GM18870 (cell line): ENCODE results near the gene PLCG2.
A peak's percentile ranks its signal among the peaks of the same experiment; 100 is the strongest.
"Not testable (repeated sequence)": the region's sequence is repeated elsewhere in the genome, so short reads cannot be mapped to it uniquely, and the experiment has no call there.

Experiments
- ATAC-seq: cut with Tn5 transposase; IDR thresholded peaks from one replicate; pipeline ENCODE4 v1.9.1; 2021; ENCODE audit warnings: moderate library complexity; ENCODE audit not compliant: unreplicated experiment

Gene PLCG2

DNA sequence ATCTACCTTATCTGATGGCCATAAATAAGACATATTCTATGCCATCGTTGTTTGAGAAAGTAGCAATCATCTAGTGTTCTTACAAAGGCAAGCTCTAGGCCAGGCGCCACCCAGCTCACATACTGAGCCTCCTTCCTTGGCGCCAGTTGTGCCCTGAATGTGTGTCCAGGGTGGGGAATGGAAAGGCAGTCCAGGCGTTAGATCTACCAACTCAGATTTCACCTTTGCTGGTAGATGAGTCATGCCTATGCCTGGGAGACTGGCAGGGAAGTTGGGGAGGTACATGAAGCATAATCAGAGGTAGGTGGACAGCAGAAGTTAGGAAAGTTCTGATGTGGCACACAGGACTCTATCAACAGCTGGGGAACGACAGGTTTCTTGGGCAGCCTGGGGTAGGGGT is 208.6 kb downstream of the PLCG2 start:
- ATAC-seq, result no peak

DNA sequence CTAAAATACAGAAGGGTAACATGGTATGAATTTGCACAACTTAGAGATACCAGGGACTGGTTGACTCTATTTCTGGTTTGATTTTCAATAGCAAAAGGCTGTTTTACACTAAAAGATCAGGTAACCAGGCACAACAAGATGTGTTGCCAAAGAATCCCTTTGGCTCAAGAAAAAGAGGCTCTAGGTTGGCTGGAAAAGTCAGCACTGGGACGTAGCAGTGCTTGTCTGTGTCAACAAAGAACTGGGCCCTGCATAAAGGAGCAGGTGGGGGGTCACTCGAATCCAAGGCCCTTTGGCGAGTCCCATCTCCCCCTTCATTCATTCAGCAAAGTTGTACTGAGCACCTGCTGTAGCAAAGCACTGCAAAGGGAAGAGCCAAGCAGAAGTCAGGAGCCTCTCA is 213.8 kb downstream of the PLCG2 start:
- no peak for ATAC-seq

DNA sequence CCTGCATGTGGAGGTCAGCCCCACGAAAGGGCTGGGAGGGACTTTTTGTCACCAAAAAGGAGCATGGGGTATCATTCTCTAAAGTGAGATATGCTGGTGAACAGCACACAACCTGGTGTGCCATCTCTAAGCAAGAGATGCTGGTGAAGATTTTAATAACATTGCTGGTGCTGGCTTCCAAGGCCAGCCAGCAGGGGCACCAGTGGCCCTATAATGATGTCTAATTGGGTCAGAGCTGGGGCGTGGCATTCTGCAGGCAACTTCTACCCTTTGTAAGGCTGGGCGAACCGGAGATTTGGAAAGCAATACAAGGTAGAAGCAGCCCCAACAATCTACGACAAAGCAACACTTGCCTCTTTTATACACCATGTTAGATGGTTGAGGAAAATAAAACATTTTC is 215.4 kb downstream of the PLCG2 start:
- ATAC-seq, result no peak

DNA sequence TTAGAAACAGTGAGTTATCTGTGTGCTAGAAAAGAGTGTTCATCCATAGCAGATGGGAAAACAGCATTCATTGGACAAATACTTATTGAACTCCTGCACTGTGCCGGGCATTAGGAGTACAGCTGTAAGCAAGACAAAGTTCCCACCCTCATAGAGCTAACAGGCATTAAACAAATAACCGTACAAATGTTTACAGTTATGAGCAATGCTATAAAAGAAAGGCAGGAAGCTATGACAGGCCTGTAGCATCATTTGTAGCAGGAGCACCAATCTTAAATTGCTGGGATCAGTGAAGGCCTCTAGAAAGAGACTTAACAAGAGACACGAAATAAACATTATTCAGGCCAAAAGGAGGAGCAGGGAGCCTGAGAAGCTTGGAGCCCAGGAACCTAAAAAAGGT is 216.6 kb downstream of the PLCG2 start:
- ATAC-seq, result no peak

DNA sequence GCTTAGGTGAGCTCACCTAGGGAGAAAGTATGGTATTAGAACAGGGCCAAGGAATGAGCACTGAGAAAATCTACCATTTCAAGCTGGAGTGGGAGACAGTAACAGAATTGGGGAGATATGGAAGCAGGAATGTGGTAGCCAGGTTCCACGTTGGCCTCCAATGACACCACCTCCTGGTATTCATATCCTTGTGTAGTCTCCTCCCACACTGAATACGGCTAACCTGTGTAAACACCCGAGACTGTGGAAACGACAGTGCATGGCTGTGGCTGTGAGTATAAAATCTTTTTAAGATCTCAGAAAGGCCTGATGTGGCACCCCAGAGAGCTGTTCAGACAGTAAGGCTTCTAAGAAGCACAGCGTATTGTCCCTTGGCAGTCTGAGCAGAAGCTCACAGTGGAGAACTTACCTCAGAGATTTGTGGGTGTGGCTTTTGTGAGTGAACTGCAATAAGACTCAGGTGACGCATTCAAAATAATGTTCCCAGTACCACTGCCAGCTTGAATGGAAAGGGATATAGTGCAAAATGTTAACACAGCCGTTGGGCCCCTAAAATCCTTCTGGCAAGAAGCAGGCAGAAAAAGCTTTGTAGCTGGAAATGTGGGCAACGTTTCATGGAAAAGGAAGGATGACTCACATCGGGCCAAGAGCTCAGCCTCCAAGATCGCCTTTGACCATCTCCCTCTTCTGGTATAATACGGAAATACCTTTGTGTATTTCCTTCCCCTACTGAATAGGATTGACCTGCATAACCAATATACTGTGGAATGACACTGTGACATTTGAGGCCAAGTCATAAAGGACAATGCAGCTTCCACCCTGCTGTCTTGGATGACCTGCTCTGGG is 217.8 kb downstream of the PLCG2 start:
- ATAC-seq, result no peak

DNA sequence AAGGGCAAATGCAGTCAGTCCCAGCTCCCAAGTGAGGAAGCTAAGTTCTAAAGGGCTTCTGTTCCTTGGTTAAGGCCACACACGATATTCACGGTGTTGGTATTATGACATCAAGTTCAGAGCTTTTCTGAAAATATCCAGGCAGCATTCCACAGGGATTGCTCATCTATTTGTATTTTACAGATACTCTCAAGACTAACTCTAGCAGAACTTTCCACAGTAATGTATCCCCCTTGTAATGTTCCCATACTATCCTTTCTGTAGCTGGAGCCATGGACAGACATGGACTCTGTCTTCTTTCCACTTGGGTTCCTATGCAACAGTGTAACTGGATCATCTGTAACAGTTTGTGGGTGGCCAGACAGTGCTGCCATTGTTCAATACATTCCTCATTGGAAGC is 218.6 kb downstream of the PLCG2 start:
- ATAC-seq, result no peak

DNA sequence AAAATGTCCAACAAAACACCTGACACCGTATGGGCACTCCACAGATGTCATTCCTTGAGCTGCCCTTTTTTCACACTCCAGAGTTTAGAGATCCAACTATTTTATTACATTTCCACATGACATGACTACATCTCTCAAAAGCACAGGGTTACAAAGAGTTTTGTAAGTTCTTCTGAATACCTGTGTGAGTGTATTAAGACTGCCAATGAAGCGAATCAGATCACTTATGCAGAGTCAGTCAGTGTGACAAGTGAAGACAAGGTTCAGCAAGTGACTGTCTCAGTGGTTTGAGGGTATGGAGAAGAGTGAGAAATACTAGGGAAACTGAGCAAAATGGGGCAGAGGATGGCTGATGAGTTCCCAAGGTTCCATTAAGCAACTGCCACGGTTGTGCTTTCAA is 223.7 kb downstream of the PLCG2 start:
- ATAC-seq, result no peak

DNA sequence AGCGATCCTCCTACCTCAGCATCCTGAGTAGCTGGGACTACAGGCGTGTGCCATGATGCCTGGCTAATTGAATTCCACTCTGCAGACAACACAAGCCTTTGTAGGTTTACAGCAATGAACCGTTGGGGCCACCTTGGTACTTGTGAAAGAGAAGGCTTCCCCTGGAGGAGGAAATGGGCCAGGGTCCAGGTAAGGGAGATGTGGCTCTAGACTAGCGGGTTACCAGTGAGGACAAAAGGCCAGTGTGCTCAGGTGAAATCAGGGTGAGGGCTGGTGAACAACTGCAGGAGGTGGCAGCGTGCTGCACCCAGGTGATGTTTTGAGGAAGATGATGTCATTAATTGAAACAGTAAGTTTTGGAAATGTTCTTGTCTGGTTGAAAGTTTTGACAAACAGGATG is 225.5 kb downstream of the PLCG2 start:
- no peak for ATAC-seq

DNA sequence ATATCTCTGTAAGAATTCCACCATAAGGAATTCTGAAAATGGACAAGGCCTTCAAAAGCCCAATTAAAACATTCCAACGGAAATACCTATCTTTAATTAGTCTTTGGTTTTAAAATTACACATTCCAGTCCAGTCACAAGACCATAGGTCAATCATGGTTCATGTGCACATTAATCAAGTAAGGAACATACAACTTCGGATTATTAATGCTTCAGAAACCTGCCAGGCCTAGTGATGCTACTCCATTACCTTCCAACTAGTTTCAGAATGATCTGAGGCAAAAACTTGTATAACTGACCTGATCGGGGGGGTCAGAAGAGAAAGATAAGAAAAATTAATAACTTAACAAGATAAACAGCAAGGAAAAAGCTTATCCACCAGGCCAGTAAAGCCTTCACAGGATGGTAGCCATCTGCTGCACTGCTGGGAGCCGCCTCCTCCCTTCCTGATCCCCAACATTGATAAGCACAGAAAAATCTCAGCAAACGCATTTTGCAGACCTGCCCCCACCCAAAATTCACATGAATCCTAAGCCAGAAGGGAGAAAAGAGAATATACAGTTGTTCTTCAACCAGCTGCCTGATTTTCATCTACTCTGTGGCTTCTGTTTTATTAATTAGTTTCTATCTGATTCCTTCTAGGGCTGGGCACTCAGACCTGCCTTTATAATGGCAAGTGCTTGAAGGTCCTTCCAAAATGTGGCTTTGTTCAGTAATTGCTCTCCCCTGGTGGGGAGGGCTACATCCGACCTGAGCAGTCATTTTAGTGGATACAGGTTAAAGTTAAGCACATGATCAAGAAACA is 226.1 kb downstream of the PLCG2 start:
- ATAC-seq, result no peak

DNA sequence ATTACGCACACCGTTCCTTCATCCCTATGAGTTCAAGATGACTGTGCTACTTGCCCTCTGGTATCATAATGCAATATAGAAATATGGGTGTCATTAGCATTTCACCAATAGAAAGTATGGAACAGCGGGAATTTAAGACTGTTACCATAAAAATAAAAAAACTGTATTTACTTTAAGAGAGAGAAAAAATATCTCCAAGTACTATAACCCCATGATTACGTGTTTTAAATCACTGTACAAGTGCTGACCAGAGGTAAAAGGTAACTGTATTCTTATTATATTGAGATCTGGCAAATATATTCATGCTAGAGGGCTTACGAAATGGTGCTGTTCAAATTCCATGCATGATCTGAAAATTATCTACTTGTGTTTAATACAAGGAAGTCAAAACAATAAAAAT is 226.9 kb downstream of the PLCG2 start:
- no peak for ATAC-seq

DNA sequence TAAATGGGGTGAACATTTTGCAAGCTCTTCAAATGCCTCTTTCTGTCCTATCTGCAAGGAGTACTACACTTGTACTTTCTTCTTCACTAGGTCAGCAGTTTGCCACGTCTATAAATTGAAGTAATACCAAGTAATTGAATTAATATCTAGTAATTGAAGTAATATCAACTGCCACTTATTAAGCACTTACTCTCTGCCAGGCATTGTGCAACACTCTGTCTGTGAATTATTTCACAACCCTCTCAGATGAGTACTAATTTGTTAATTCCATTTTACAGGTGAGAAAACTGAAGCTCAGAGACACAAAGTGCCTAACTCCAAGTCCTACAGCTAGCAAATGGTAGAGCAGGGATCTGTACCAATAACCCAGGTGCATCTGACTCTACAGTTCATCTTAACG is 228.1 kb downstream of the PLCG2 start:
- no peak for ATAC-seq

DNA sequence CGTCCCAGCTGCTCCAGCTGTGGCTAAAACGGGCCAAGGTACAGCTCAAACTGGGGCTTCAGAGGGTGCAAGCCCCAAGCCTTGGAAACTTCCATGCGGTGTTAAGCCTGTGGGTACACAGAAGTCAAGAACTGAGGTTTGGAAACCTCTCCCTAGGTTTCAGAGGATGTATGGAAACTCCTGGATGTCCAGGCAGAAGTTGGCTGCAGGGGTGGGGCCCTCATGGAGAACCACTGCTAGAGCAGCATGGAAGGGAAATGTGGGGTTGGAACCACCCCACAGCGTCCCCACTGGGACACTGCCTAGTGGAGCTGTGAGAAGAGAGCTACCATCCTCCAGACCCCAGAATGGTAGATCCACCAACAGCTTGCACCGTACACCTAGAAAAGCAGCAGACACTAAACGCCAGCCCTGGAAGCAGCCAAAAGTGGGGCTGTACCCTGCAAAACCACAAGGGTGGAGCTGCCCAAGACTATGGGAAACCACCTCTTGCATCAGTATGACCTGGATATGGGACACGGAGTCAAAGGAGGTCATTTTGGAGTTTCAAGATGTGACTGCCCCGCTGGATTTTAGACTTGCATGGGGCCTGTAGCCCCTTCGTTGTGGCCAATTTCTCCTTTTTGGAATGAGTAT is 230.0 kb downstream of the PLCG2 start:
- ATAC-seq, result no peak

DNA sequence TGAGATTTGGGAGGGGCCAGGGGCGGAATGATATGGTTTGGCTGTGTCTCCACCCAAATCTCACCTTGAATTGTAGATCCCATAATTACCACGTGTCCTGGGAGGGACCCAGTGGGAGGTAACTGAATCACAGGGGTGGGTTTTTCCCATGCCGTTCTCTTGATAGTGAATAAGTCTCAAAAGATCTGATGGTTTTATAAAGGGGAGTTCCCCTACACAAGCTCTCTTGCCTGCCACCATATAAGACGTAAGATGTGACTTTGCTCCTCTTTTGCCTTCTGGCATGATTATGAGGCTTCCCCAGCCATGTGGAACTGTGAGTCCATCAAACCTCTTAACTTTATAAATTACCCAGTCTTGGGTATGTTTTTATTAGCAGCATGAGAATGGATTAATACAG is 230.7 kb downstream of the PLCG2 start:
- not testable (repeated sequence) for ATAC-seq

DNA sequence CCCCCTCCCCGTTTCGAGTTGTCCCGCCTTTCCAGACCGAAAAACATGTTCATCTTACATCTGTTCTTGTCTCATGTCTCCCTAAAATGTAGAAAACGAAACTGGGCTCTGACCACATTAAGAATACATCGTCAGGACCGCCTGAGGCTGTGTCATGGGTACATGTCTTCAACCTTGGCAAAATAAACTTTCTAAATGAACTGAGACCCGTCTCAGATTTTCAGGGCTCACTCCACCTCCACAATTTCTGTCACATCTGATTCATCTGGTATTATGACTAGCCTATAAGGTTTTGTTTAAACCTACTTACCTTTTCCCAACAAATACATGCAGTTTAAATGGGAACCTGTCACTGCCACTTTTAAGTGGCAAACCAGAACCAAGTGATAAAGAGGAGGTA is 231.6 kb downstream of the PLCG2 start:
- ATAC-seq, result no peak

DNA sequence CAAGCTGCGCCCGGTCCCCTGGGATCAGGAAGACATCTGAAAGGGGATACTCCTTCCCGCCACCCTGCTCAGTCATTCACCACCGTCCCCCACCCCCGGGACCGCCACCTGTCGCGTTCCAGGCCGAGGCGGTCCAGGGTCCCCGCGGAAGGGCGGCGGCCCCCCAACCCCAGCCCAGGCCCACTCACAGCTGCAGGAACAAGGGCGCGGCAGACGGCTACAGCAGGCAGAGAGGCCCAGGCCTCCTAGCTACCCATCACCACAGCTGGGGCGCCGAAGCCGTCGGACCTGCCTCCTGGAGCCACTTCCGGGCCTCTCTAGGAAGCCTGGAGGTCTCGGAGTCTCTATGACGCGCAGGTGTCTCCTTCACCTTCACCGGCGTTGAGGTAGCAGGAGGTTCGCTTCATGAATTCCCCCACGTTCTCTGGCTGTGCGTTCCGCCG is 232.1 kb downstream of the PLCG2 start, which contains the start of gene SDR42E1:
TSS of gene SDR42E1 (minus strand) at position 272 of the 443 bp plus-strand sequence. CDS start 10,612 bp downstream, outside the sequence.
- ATAC-seq, result peak; percentile 61
